Myometrial cell (primary cell): ENCODE measurements around the gene UBALD2. TPM values are rescaled to one million over a fixed set of nuclear protein-coding genes. Genes with fewer than 3 reads are reported as not detected.

ENCODE experiments used
- total RNA-seq: library from RNA; depleted of rRNA; stranded (reverse); fragments of >200 nt; gene quantifications from 2 replicates; pipeline ENCODE4 v1.2.3, GENCODE V29; 2015

Gene UBALD2
- 7.6 and 16.7 TPM in 2 replicates for total RNA-seq

DNA sequence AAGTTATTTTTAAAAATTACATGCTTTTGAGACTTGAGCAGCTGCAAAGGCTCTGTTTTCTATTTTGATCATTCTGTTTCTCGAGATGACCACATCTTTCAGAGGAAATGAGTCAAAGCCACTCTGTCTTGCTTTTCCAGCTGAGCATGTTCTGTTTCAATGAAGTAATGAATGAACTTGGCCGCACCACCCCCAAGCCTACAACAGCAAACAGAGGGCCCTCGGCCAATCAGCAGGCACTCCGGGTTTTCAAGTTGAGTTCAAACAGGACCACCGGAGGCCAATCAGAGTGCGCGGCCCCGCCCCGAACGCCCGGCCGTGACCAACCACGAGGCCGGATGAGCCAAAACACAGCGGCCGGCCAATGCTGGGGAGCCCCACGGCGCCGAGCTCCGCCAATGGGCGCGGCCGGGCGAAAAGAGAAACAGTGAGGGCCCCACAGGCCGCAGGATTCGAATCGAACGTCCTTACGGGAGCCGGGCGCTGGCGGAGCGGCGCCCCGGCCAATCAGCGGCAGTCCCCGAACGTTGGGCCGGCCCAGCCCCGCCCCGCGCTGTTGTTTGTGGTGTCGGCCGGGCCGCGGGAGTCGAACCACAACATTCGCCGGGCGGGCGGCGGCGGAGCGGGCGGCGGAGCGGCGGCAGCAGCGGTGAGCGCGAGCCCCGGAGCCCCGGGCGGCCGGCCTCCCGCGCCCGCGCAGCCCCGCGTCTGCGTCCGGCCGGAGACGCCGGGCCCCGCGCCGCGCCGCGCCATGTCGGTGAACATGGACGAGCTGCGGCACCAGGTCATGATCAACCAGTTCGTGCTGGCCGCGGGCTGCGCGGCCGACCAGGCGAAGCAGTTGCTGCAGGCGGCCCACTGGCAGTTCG, at the start of gene UBALD2:
Gene UBALD2, plus strand, starts transcription at position 594 of the 869 bp plus-strand sequence. Its CDS starts 158 bp downstream, at position 752.

DNA sequence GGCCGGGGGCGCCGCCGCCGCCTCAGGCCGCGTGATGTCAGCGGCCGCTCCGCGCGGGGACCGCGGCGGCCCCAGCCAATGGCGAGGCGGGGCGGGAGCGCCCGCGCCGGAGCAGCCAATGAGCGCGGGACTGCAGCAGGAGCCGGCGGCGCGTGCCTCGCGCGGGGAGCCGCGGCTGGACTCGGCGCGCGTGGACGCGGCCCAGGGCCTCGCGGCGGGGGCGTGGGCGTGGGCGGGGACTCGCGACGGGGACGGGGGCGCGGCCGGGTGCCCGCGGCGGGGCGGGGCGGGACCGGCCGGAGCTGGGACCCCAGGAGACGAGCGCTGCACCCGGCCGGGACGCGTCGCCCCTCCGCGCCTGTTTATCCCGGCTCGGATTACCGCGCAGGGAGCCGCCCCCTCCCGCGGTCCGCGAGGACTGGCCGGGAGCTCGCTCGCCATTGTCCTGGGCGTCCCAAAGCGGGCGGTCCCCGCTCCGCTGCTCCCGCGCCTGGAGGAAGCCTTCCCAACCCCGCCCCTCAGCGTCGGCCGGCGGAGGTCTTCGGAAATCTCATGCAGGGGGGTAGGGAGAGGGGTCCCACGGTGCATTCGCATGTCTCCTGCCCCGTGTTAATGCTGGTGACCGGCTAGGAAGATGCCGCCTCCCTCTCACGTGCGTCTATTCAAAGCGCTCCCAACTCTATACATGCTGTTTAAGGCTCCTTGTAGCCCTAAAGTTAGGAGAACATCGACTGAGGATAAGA, 24.5 kb upstream of the UBALD2 start, which contains the start of gene RNF157:
Gene RNF157, minus strand, starts transcription at position 33 of the 743 bp plus-strand sequence. CDS start 253 bp downstream, outside the sequence.

DNA sequence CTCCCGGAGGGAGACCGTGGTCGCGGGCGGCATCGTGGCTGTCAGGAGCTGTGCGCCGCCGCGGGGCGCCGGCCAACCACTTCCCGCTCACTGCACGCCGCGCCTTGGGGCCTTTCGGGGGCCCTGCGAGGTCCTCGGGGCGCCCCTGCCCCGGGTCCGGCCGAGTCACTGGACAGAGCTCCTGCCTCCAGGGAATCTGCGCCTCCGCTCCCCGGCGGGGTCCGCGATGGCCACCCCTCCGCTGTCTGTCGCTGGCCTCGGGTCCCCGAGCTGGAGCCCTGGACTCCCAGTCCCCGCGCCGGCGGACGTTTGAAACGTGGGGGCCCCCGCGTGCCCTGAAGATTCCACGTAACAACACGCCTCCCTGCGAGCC, 42.8 kb downstream of the UBALD2 start, which contains the start of gene QRICH2:
Gene QRICH2, minus strand, starts transcription at position 311 of the 373 bp plus-strand sequence. Its CDS starts 278 bp downstream, at position 33.

Other genes starting within 250 kb of the UBALD2 start
- 0.53 and 0.58 TPM in 2 replicates for gene EVPL, start 238.0 kb upstream of the UBALD2 start, total RNA-seq
- 29.4 and 37.7 TPM in 2 replicates for gene SRP68, start 192.8 kb upstream of the UBALD2 start, total RNA-seq
- 0.29 and 0.53 TPM in 2 replicates for gene GALR2, start 190.6 kb upstream of the UBALD2 start, total RNA-seq
- not detected in 2 replicates for gene ZACN, start 186.2 kb upstream of the UBALD2 start, total RNA-seq
- 61.0 and 64.9 TPM in 2 replicates for gene EXOC7, start 161.6 kb upstream of the UBALD2 start, total RNA-seq
- gene FOXJ1, start 124.1 kb upstream of the UBALD2 start, total RNA-seq, result not detected in 2 replicates
- 0.29 and 0.89 TPM in 2 replicates for gene RNF157, start 24.9 kb upstream of the UBALD2 start, total RNA-seq
- 0.18 and 0.58 TPM in 2 replicates for gene QRICH2, start 42.9 kb downstream of the UBALD2 start, total RNA-seq
- 31.9 and 39.5 TPM in 2 replicates for gene PRPSAP1, start 88.6 kb downstream of the UBALD2 start, total RNA-seq
- 20.9 and 34.3 TPM in 2 replicates for gene SPHK1, start 119.3 kb downstream of the UBALD2 start, total RNA-seq
- gene UBE2O, start 187.8 kb downstream of the UBALD2 start, total RNA-seq, result 9.2 and 11.7 TPM in 2 replicates
- not detected in 2 replicates for gene AANAT, start 202.3 kb downstream of the UBALD2 start, total RNA-seq
- gene RHBDF2, start 236.1 kb downstream of the UBALD2 start, total RNA-seq, result 19.9 and 27.1 TPM in 2 replicates